ENCODE measurements around the gene INO80. TPM values are rescaled to one million over a fixed set of nuclear protein-coding genes. Genes with fewer than 3 reads are reported as not detected.

Gene INO80
- polyA plus RNA-seq, 1 experiment, result 5.2 TPM

DNA sequence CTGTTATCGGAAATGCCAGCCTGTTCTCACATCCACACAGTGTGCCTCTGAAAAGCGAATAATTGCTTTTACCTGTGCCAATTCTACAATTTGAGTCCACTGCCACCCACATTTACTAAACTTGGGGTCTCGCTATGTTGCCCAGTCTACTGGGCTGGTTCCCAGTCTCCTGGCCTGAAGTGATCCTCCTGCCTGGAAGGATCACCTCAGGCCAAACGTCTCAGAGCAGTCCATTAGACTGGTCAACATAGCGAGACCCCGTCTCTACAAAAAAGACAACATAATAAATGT lies 827 bp upstream of the INO80 start:
- ChIA-PET CTCF (interaction anchor here (1.1 kb wide), 1 partner anchor 222 kb away, joined by 3 read pairs; no protein-coding TSS in a partner anchor), POLR2A (interaction anchor here (0.6 kb wide), 1 partner anchor 169 kb away, joined by 3 read pairs; no protein-coding TSS in a partner anchor)
- TF ChIP-seq, protein P1, sequence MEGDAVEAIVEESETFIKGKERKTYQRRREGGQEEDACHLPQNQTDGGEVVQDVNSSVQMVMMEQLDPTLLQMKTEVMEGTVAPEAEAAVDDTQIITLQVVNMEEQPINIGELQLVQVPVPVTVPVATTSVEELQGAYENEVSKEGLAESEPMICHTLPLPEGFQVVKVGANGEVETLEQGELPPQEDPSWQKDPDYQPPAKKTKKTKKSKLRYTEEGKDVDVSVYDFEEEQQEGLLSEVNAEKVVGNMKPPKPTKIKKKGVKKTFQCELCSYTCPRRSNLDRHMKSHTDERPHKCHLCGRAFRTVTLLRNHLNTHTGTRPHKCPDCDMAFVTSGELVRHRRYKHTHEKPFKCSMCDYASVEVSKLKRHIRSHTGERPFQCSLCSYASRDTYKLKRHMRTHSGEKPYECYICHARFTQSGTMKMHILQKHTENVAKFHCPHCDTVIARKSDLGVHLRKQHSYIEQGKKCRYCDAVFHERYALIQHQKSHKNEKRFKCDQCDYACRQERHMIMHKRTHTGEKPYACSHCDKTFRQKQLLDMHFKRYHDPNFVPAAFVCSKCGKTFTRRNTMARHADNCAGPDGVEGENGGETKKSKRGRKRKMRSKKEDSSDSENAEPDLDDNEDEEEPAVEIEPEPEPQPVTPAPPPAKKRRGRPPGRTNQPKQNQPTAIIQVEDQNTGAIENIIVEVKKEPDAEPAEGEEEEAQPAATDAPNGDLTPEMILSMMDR (IDR thresholded peaks at IDR 0.05; ENCODE audit: insufficient read depth, low read depth, low read length), result no peak
- no peak for DNase-seq (ENCODE audit: low read depth)
- H3K36me3 ChIP-seq (ENCODE audit: control insufficient read depth, insufficient read depth, low read length), result no peaks in the 10 kb centered on the region
- peak overlapping the region; percentile 94 for H3K4me3 ChIP-seq (ENCODE audit: low read depth, low read length)
- H3K27me3 ChIP-seq (ENCODE audit: control insufficient read depth, insufficient read depth, low read length), result no peaks in the 10 kb centered on the region

DNA sequence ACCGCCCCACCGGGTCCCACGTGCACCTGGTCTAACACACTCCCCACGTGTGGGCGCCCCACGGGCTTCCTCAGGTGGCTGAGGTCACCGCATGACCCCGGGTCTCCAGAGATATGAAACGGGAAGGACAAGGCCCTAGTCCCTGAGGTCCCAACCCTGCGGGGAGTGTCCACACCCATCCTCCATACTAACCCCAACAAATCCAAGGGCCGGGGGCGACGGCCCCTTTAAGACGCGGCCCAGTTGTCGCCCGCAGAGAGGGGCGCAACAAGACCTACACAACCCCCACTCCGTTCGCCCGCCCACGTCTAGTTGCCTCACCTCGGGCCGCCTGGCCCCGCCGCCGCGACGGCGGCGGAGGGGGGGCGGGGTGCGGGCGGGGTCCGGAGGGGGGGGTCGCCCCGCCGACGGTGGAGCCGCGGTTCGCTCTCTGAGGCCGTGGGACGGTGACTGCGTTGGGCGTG lies 396 bp downstream of the INO80 start:
- H3K36me3 ChIP-seq (ENCODE audit: control insufficient read depth, insufficient read depth, low read length), result no peaks in the 10 kb centered on the region
- CTCF ChIA-PET, result interaction anchor here (1.1 to 3.4 kb wide), 3 partner anchors 69 to 221 kb away, joined by 3 to 11 read pairs (median 8); no protein-coding TSS in a partner anchor
- H3K27me3 ChIP-seq (ENCODE audit: control insufficient read depth, insufficient read depth, low read length), result no peaks in the 10 kb centered on the region
- DNase-seq (ENCODE audit: low read depth), result no peak
- TF ChIP-seq, protein P1 (IDR thresholded peaks at IDR 0.05; ENCODE audit: insufficient read depth, low read depth, low read length), result no peak
- H3K4me3 ChIP-seq (ENCODE audit: low read depth, low read length), result peak overlapping the region; percentile 94
- POLR2A ChIA-PET, result interaction anchor here (0.6 to 0.7 kb wide), 3 partner anchors 11 to 67 kb away, joined by 3 to 15 read pairs (median 9); no protein-coding TSS in a partner anchor

DNA sequence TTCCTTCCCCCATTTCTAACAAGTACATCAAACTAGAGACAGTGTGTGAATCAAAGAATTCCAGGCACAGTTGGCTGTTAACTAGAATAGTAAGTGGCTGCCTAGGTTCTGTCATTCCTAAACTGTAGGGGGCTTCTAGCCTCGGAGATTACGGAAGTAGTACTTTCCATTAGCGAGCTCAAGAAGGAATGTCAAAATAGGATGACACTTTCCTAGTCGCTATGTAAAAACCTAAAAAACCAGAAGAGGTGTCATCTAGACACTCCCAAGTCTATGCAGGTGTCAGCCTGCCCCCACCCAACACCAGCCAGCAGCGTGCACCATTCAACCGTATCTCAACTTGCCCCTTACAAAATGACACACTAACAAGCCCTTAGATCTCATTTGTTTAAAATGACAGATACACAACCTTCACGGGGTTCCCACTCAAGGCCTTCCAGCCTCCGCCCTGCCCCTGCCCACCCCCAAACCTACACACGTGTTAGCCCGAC lies 874 bp downstream of the INO80 start:
- DNase-seq (ENCODE audit: low read depth), result no peak
- no peaks in the 10 kb centered on the region for H3K36me3 ChIP-seq (ENCODE audit: control insufficient read depth, insufficient read depth, low read length)
- POLR2A ChIA-PET, result no interaction called here
- H3K4me3 ChIP-seq (ENCODE audit: low read depth, low read length), result peak overlapping the region; percentile 94
- no peaks in the 10 kb centered on the region for H3K27me3 ChIP-seq (ENCODE audit: control insufficient read depth, insufficient read depth, low read length)
- TF ChIP-seq, protein P1 (IDR thresholded peaks at IDR 0.05; ENCODE audit: insufficient read depth, low read depth, low read length), result peak; percentile 28
- CTCF ChIA-PET, result interaction anchor here (1.1 to 3.4 kb wide), 3 partner anchors 35 to 209 kb away, joined by 3 to 11 read pairs (median 8); no protein-coding TSS in a partner anchor

DNA sequence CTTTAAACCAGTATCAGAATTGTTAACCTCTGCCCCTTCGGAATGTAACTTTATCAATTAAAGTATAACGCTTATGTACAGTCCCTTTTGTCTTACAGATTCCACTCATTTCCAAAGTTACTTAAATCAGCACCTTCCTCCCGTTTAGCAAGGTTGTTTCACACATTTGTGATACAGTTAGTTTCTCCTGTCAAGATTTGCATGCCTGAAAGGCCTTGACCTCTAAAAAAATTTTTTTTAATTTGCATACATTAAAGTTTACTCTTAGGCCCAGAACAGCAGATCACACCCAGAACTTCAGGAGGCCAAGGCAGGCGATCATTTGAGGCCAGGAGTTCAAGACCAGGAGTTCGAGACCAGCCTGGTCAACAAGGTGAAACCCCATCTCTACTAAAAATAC lies 9.1 kb downstream of the INO80 start:
- Histone ChIP-seq H3K4me3 (ENCODE audit: low read depth, low read length) (no peak overlapping the region), H3K36me3 (ENCODE audit: control insufficient read depth, insufficient read depth, low read length) (no peaks in the 10 kb centered on the region), H3K27me3 (ENCODE audit: control insufficient read depth, insufficient read depth, low read length) (no peaks in the 10 kb centered on the region)
- ChIA-PET CTCF (no interaction called here), POLR2A (no interaction called here)
- no peak for DNase-seq (ENCODE audit: low read depth)
- TF ChIP-seq, protein P1 (IDR thresholded peaks at IDR 0.05; ENCODE audit: insufficient read depth, low read depth, low read length), result no peak

DNA sequence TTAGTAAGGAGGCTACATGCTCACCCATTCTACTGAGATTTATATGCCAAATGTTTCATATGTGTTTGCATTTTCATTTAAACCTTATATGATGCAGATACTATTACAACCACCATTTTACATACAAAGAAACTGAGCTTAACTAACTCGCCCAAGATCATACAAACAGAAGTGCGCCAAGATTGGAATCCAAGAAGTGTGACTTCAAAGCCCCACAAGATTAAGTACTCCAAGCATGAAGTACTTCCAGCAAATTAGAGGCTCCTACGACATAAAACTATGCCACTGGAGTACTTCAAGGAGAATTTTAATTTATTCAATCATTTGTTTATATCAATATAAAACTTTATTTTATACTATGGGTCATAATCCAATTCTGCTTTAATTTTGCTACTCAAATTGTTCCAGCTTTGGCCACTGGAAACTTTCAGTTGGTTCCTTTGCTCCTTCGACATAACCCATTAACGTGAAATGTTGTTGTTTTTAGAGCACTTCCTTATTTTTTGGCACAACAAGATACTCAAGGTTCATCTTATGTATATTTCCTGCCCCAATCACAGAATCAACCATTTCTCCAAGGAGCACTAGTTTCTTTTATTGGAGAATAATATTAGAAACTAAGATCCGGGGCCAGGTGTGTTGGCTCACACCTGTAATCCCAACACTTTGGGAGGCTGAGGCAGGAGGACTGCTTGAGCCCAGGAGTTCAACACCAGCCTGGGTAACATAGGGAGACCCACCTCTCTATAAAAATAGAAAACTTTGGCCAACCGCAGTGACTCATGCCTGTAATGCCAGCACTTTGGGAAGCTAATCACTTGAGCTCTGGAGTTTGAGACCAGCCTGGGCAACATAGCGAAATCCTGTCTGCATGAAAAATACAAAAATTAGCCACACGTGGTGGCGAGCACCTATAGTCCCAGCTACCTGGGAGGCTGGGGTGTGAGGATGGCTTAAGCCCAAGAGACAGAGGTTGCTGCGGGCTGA lies 10.4 kb downstream of the INO80 start:
- CTCF ChIA-PET, result interaction anchor here (1.1 kb wide), 1 partner anchor 8 kb away, joined by 5 read pairs; no protein-coding TSS in a partner anchor
- Histone ChIP-seq H3K4me3 (ENCODE audit: low read depth, low read length) (no peak overlapping the region), H3K27me3 (ENCODE audit: control insufficient read depth, insufficient read depth, low read length) (no peaks in the 10 kb centered on the region), H3K36me3 (ENCODE audit: control insufficient read depth, insufficient read depth, low read length) (no peaks in the 10 kb centered on the region)
- no peak for DNase-seq (ENCODE audit: low read depth)
- POLR2A ChIA-PET, result no interaction called here
- TF ChIP-seq, protein P1 (IDR thresholded peaks at IDR 0.05; ENCODE audit: insufficient read depth, low read depth, low read length), result no peak

Data from BJ (cell line).